Endometrium (tissue), 2 donors: ENCODE data around the gene FYN.

Experiments
- FAIRE-seq: peaks from 2 replicates; lab custom pipeline; 2012; peaks lifted over from hg19 to GRCh38; lab: Jason Lieb, UNC
- donor health status: control.
- donor health status: control.

Gene FYN

GRCh38 chr6:111880181-111880888 lies 7.1 kb upstream of the FYN start:
- FAIRE-seq = no peak

GRCh38 chr6:111875741-111876140 lies 2.5 kb upstream of the FYN start:
- no peak for FAIRE-seq

- no peak for FAIRE-seq
Observed at GRCh38 chr6:111874025-111874415, 768 bp upstream of the FYN start.

GRCh38 chr6:111872401-111873177 lies 663 bp downstream of the FYN start:
- no peak for FAIRE-seq

- FAIRE-seq = no peak
Observed at GRCh38 chr6:111871725-111872400, 1.4 kb downstream of the FYN start.

GRCh38 chr6:111871207-111871606 lies 2.0 kb downstream of the FYN start:
- no peak for FAIRE-seq

GRCh38 chr6:111870742-111871064 lies 2.5 kb downstream of the FYN start:
- FAIRE-seq = no peak

- FAIRE-seq = no peak
Observed at GRCh38 chr6:111870051-111870741, 3.1 kb downstream of the FYN start.

- FAIRE-seq = no peak
Observed at GRCh38 chr6:111866857-111867256, 6.4 kb downstream of the FYN start.

- no peak for FAIRE-seq
Observed at GRCh38 chr6:111865909-111866546, 7.2 kb downstream of the FYN start.

GRCh38 chr6:111865049-111865585 lies 8.1 kb downstream of the FYN start:
- FAIRE-seq = no peak

- FAIRE-seq = no peak
Observed at GRCh38 chr6:111864138-111865048, 8.9 kb downstream of the FYN start.

GRCh38 chr6:111862741-111863140 lies 10.5 kb downstream of the FYN start:
- FAIRE-seq = no peak

- no peak for FAIRE-seq
Observed at GRCh38 chr6:111862314-111862713, 10.9 kb downstream of the FYN start.

GRCh38 chr6:111861431-111861885 lies 11.8 kb downstream of the FYN start:
- FAIRE-seq = no peak

- FAIRE-seq = no peak
Observed at GRCh38 chr6:111858347-111858746, 14.9 kb downstream of the FYN start.

- FAIRE-seq = no peak
Observed at GRCh38 chr6:111857674-111858337, 15.4 kb downstream of the FYN start.

- no peak for FAIRE-seq
Observed at GRCh38 chr6:111855753-111856152, 17.5 kb downstream of the FYN start.

GRCh38 chr6:111854683-111855082 lies 18.6 kb downstream of the FYN start:
- FAIRE-seq = no peak

GRCh38 chr6:111852725-111853124 lies 20.5 kb downstream of the FYN start:
- FAIRE-seq = no peak
